Measurements from ENCODE around the gene MTHFD2L. TPM values are rescaled to one million over a fixed set of nuclear protein-coding genes. Genes with fewer than 3 reads are reported as not detected.

The MTHFD2L gene
- total RNA-seq, 1 experiment from 2014 or later = 34.0 TPM

DNA sequence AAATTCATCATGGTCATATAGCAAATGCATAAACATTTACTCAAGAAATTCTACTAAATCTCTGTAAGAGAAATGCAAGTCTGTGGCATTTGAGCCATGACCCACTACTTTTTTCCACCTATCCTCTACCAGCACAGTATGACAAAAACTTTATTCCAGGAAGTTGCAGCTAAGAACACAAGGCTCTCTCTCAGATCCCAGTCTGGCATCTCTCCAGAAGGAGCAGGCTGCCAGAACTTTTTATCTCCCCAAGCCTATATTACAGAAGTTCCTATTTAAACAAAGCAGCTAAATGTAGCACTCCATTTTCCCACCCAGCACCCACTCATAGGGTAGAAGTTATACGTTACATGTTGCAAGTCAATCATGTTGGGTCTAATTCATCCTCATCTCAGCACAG is 101.0 kb downstream of the MTHFD2L start:
- Histone ChIP-seq H3K4me1 (ENCODE audit: insufficient read depth, low read length) (no peaks in the 10 kb centered on the region; the same call in 1 of the 2 replicates), H3K4me2 (ENCODE audit: low read length) (no peak overlapping the region), H3K27me3 (ENCODE audit: low read length) (no peaks in the 10 kb centered on the region), H3K36me3 (ENCODE audit: low read depth, low read length) (no peaks in the 10 kb centered on the region), H3F3A (ENCODE audit: low read length, unreplicated experiment) (no peaks in the 10 kb centered on the region), H3K9ac (ENCODE audit: low read length) (no peak overlapping the region), H3K27ac (ENCODE audit: low read length) (no peak overlapping the region), H4K20me1 (ENCODE audit: low read length) (no peaks in the 10 kb centered on the region), H3K9me3 (ENCODE audit: low read length) (no peaks in the 10 kb centered on the region), H3K9me2 (replicated peaks; ENCODE audit: low read length) (no peaks in the 10 kb centered on the region), H2AFZ (ENCODE audit: low read length) (no peak overlapping the region), H3K4me3 (ENCODE audit: low read length) (no peak overlapping the region), H3K79me2 (ENCODE audit: low read length) (no peaks in the 10 kb centered on the region)
- DNase-seq (peak; percentile 31), ATAC-seq (no peak)
- TF ChIP-seq CTCF (conservative IDR thresholded peaks at IDR 0.05; ENCODE audit: low read depth, low read length) = no peak
- POLR2A ChIA-PET (ENCODE audit: unreplicated experiment) = no interaction called here
- BruUV-seq (replicated peaks) = no TSS peak
- intact Hi-C loops (cut with micrococcal nuclease) = no loop called here
- CTCF ChIA-PET = no interaction called here

DNA sequence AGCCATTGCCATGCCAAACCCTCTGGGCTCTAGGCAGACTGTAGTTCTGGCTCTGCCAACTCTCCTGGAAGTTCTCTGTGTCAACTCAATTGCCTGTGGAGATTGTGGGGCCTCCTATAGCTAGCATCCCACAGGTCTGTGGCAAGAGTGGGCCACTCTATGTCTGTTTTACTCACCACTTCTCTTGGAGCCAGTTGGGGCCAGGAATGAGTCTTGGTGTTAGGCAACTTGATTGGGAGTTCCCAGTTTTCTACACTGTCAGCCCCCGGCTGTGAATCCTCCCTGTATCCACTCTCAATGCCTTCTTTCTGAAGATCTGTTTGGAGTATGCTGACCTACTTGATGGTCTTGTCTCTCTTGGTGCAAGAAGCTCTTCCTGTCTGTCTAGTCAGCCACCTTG is 102.1 kb downstream of the MTHFD2L start:
- H4K20me1 ChIP-seq (ENCODE audit: low read length) = no peaks in the 10 kb centered on the region
- BruUV-seq (replicated peaks) = no TSS peak
- TF ChIP-seq CTCF (conservative IDR thresholded peaks at IDR 0.05; ENCODE audit: low read depth, low read length) = no peak
- TF ChIP-seq EZH2 (IDR thresholded peaks at IDR 0.05; ENCODE audit: low read length, unreplicated experiment) = no peak
- no peak for TF ChIP-seq EZH2phosphoT487 (IDR thresholded peaks at IDR 0.05; ENCODE audit: borderline replicate concordance, low read length)
- H3F3A ChIP-seq (ENCODE audit: low read length, unreplicated experiment) = no peaks in the 10 kb centered on the region
- H3K9me2 ChIP-seq (replicated peaks; ENCODE audit: low read length) = no peaks in the 10 kb centered on the region
- no peak overlapping the region for H3K9ac ChIP-seq (ENCODE audit: low read length)
- no peak overlapping the region for H3K4me2 ChIP-seq (ENCODE audit: low read length)
- no peak overlapping the region for H2AFZ ChIP-seq (ENCODE audit: low read length)
- ATAC-seq = no peak
- intact Hi-C loops (cut with micrococcal nuclease) = no loop called here
- H3K9me3 ChIP-seq (ENCODE audit: low read length) = no peaks in the 10 kb centered on the region
- H3K27ac ChIP-seq (ENCODE audit: low read length) = no peak overlapping the region
- ChIA-PET CTCF (no interaction called here), POLR2A (ENCODE audit: unreplicated experiment) (no interaction called here)
- H3K4me1 ChIP-seq (ENCODE audit: insufficient read depth, low read length) = no peaks in the 10 kb centered on the region; the same call in 1 of the 2 replicates
- no peaks in the 10 kb centered on the region for H3K27me3 ChIP-seq (ENCODE audit: low read length)
- no peak overlapping the region for H3K4me3 ChIP-seq (ENCODE audit: low read length)
- H3K36me3 ChIP-seq (ENCODE audit: low read depth, low read length) = no peaks in the 10 kb centered on the region
- DNase-seq = no peak
- no peaks in the 10 kb centered on the region for H3K79me2 ChIP-seq (ENCODE audit: low read length)

DNA sequence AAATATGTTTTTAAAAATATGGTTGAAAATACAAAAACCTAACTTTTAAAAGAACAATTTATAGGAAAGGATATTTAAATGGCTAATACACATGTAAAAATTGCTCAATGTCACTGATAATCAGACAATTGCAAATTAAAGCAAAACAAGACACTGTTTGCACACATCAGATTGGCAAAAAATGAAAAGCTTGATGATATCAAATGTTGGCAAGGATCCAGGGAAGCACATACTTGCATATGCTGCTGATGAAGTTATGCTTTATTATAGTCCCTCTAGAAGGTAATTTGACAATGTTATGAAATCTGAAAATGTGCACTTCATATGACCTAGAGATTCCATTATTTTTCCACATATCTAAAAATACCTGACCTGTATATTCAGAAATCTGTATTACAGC is 104.6 kb downstream of the MTHFD2L start:
- Histone ChIP-seq H3K27me3 (ENCODE audit: low read length) (no peaks in the 10 kb centered on the region), H3K9me3 (ENCODE audit: low read length) (no peaks in the 10 kb centered on the region), H3K4me1 (ENCODE audit: insufficient read depth, low read length) (peaks cover 20% of the 10 kb centered on the region), H3K4me2 (ENCODE audit: low read length) (no peak overlapping the region), H3K4me3 (ENCODE audit: low read length) (no peak overlapping the region), H3K36me3 (ENCODE audit: low read depth, low read length) (no peaks in the 10 kb centered on the region), H3F3A (ENCODE audit: low read length, unreplicated experiment) (peaks cover under 1% of the 10 kb centered on the region), H3K27ac (ENCODE audit: low read length) (no peak overlapping the region), H3K9ac (ENCODE audit: low read length) (no peak overlapping the region), H3K9me2 (replicated peaks; ENCODE audit: low read length) (no peaks in the 10 kb centered on the region), H2AFZ (ENCODE audit: low read length) (no peak overlapping the region), H3K79me2 (ENCODE audit: low read length) (no peaks in the 10 kb centered on the region), H4K20me1 (ENCODE audit: low read length) (no peaks in the 10 kb centered on the region)
- CTCF ChIA-PET = no interaction called here
- DNase-seq (no peak), ATAC-seq (no peak)
- TF ChIP-seq EZH2 (IDR thresholded peaks at IDR 0.05; ENCODE audit: low read length, unreplicated experiment) (no peak), EZH2phosphoT487 (IDR thresholded peaks at IDR 0.05; ENCODE audit: borderline replicate concordance, low read length) (no peak), CTCF (conservative IDR thresholded peaks at IDR 0.05; ENCODE audit: low read depth, low read length) (no peak)
- intact Hi-C loops (cut with micrococcal nuclease) = no loop called here
- BruUV-seq (replicated peaks) = no TSS peak
- POLR2A ChIA-PET (ENCODE audit: unreplicated experiment) = no interaction called here

Measured in PC-3 (cell line).